Mononuclear cell (primary cell): ENCODE results near the gene ANO6. TPM values are rescaled to one million over a fixed set of nuclear protein-coding genes. Genes with fewer than 3 reads are reported as not detected.
"Not testable (repeated sequence)": the region's sequence is repeated elsewhere in the genome, so short reads cannot be mapped to it uniquely, and the experiment has no call there.

Experiments used
- H3K27me3 ChIP-seq: 2 replicates; pipeline ENCODE4 v1.6.0; 2011; ENCODE audit warnings: low read length, control low read depth; ENCODE audit not compliant: insufficient read depth
- H3K4me1 ChIP-seq: 2 replicates; pipeline ENCODE4 v1.5.1; 2011; ENCODE audit warnings: mild to moderate bottlenecking, low read length, control low read depth; ENCODE audit not compliant: insufficient read depth
- H3K4me3 ChIP-seq: 2 replicates; pipeline ENCODE4 v1.5.1; 2011; ENCODE audit warnings: mild to moderate bottlenecking, low read length, moderate library complexity
- H3K9me3 ChIP-seq: 2 replicates; pipeline ENCODE4 v1.5.1; 2011; ENCODE audit warnings: low read depth, mild to moderate bottlenecking, control low read depth, low read length
- total RNA-seq: library from RNA; depleted of rRNA; stranded (reverse); fragments of >200 nt; gene quantifications from one replicate; pipeline ENCODE4 v1.2.3, GENCODE V29; 2012

ANO6 gene
- total RNA-seq, 1 donor: 44.4 TPM

DNA sequence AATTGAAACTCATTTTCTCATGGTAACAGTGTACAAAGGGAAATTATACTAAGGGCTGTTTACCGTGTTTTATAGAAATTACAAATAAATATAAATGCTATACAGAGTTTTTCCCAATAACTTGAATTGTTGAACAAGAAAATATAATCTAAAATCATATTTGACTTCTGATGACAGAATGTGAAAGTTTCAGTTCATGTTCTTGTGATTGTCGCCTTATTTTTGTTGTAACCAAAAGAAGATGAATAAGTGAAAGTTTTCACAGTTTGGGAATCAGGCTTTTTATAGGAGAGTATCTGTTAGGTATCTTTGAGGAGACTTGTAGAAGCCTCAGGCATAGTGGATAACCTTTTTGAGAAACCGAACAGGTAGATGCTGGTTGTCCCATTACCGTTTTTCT, 28.1 kb downstream of the ANO6 start:
- H3K9me3 ChIP-seq: no peaks in the 10 kb centered on the region
- peaks cover 15% of the 10 kb centered on the region for H3K4me1 ChIP-seq
- no peak overlapping the region for H3K4me3 ChIP-seq
- H3K27me3 ChIP-seq: no peaks in the 10 kb centered on the region

DNA sequence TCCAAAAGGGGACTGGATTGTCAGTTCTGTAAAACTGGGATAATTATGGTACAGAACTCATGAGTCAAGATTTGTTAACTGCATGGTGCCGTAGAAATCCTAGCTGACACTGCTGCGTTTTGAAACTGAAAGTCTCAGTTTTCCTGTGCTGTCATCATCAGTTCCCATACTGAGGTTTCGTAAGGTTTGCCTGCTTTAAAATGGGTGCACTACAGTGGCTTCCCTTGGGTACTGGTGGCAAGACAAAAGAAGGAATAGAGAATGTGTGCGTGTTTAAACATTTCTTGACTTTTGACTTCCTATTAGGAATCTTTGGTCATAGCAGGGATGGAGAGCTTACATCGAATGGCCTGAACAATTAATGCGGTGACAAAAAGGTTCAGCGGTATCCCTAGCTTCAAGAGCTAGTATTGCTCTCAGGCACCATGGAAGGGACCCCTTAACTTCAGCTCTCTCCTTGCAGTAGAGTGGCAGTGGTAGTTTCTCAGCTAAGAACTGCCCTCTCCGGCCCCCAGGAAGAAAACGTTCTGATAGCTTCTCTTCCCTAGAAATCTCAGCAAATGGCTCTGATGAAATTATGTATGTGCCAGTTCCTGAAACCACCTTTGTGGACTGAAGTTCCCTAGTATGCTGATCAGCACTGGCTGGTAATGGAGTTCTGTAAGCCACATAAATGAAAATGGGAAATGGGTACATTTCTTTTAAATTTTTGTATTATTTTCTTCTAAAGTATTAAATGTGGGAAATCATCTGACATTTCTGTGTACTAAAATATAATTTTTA, 28.9 kb downstream of the ANO6 start:
- Histone ChIP-seq H3K27me3 (no peaks in the 10 kb centered on the region), H3K9me3 (no peaks in the 10 kb centered on the region), H3K4me1 (peaks cover 15% of the 10 kb centered on the region), H3K4me3 (no peak overlapping the region)

DNA sequence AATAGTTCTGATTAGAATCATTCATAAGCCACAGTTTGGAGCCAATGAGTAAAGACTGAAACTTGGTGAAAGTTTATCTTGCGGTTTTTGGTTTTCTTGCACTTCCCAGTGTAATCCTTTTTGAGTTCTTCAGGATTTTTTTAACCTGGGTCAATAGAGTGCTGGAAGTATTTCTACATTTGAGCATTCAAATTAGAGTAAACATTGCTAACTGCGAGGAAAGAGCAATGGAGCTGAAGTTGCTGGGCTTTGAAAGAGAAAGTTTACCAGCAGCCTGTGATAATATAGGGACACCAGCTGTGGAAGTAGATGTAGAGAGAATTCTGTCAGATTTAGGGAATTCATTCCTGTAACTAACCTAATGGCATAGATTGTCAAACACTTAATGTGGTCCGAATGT, 30.3 kb downstream of the ANO6 start:
- Histone ChIP-seq H3K4me1 (peaks cover 15% of the 10 kb centered on the region), H3K9me3 (no peaks in the 10 kb centered on the region), H3K4me3 (no peak overlapping the region), H3K27me3 (no peaks in the 10 kb centered on the region)

DNA sequence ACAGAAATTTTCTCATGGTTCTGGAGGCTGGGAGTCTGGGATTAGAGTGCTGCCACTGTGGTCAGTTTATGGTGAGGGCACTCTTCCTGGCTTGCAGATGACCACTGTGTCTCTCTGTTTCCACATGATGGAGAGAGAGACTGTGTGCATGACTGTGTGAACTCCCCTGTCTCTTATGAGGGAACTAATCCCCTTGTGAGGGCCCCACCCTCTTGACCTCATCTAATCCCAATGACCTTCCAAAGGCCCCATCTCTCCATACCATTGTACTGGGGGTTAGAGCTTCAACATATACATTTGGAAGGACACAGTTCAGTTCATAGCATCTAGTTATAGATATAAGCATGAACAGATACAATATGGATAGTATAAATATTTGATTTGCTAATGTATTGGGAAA, 31.7 kb downstream of the ANO6 start:
- H3K4me3 ChIP-seq: no peak overlapping the region
- H3K4me1 ChIP-seq: peaks cover 15% of the 10 kb centered on the region
- H3K27me3 ChIP-seq: no peaks in the 10 kb centered on the region
- H3K9me3 ChIP-seq: no peaks in the 10 kb centered on the region

DNA sequence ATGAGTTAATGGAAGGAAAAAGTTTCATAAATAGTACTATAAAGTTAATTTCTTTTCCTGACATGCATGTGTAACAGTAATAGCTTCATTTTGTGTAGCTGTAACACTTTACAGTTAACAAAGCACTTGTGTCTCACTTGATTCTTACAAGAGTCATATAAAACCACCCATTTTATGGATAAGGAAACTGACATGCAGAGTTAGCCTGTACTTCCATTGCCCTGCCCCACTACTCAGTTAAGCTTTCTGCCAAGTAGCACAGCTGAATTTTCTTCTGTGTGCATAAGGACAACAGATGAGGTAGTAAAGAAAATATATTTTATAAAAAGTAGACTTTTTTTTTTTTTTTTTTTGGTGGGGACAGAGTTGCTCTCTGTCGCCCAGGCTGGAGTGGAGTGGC, 32.2 kb downstream of the ANO6 start:
- Histone ChIP-seq H3K4me1 (peaks cover 15% of the 10 kb centered on the region), H3K4me3 (no peak overlapping the region), H3K9me3 (no peaks in the 10 kb centered on the region), H3K27me3 (no peaks in the 10 kb centered on the region)

DNA sequence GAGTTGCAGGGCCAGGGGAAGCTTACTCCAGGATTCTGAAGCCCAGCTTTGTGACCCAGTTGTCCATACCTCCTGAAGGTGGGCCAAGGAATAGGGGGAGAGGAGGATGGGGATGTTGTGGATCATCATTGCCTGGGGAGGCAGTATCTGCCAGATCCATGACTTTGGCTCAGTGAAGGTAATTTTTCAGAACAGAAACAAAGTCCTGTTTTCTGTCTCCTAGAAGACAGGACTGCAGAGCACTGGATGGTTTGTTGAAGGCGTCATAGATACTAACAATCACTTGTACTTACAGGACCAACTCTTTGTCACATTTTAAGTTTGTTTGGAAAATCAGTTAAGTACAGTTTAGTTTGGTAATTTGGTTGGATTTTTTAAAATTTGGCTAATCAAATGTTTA, 38.4 kb downstream of the ANO6 start:
- Histone ChIP-seq H3K4me1 (peaks cover 11% of the 10 kb centered on the region), H3K9me3 (no peaks in the 10 kb centered on the region), H3K27me3 (no peaks in the 10 kb centered on the region), H3K4me3 (no peak overlapping the region)

DNA sequence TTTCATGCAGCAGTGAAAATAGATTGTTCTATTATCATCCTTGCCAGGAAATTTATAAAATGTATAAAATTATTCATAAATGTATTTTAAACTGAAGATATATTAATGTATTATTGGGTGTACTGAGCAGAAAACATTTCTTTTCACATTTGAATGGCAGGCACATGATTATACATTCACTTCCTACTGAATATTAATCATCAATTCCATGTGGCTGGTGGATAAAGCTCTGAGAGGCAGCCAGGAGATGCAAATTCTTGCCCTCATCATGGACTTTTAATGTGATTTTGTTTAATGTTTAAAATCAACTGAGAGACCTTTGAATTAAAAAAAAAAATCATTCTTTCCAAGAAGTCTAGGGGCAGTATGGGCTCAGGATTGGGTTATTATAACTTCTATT, 40.8 kb downstream of the ANO6 start:
- Histone ChIP-seq H3K9me3 (no peaks in the 10 kb centered on the region), H3K27me3 (no peaks in the 10 kb centered on the region), H3K4me3 (no peak overlapping the region), H3K4me1 (peaks cover 20% of the 10 kb centered on the region)

DNA sequence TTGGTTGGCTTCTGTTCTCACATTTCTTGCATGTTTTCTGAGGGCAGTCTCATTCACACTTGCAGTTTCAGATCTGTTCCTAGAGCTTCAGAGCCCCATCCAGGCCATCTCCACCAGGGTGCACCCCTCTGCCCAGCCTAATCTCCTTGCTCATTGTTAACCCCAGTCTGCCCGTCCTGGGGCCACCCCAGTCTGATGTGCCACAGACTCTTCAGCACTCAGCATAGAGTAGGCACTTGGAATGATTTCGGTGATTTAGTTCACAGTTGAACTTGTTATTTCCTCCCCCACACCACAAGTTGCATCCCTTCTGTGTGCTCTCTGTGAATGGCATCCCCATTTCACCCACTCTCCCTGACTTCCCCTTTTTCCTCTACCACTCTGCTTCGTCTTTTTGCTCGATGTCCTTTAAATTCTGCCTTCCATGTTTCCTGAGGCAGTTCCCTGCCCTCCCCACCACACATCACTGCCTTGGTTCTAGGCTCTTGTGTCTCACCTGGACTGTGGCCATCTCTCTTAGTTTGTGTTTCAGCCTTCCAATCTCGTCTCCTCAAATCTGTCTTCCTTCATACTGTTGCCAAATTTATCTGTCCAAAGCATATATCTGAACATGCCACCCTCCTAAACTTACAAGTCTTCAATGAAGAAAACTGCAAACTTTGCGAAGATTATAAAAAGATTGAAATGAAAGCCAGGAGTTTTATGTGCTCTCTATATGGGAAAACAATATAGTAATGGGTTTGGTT, 41.5 kb downstream of the ANO6 start:
- Histone ChIP-seq H3K27me3 (no peaks in the 10 kb centered on the region), H3K4me3 (no peak overlapping the region), H3K4me1 (peaks cover 20% of the 10 kb centered on the region), H3K9me3 (no peaks in the 10 kb centered on the region)

DNA sequence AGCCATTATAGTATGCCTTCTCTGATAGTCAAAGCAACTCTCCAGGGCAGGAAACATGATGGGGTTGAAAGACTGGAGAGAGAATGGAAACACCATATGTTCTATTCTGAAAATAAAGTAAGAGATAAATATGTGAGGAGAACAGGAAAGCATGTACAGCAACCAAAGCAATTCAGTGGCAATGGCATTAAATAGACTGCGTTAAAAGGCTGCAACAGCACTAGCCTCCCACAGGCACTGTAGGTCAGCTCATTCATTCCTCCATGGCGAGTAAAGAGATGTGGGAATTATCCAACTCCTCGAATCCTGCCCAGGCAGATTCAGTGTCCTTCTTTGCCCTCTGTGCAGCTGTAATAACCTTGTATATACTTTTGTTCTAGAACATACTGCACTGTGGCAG, 43.8 kb downstream of the ANO6 start:
- no peaks in the 10 kb centered on the region for H3K27me3 ChIP-seq
- no peak overlapping the region for H3K4me3 ChIP-seq
- peaks cover 20% of the 10 kb centered on the region for H3K4me1 ChIP-seq
- H3K9me3 ChIP-seq: no peaks in the 10 kb centered on the region

DNA sequence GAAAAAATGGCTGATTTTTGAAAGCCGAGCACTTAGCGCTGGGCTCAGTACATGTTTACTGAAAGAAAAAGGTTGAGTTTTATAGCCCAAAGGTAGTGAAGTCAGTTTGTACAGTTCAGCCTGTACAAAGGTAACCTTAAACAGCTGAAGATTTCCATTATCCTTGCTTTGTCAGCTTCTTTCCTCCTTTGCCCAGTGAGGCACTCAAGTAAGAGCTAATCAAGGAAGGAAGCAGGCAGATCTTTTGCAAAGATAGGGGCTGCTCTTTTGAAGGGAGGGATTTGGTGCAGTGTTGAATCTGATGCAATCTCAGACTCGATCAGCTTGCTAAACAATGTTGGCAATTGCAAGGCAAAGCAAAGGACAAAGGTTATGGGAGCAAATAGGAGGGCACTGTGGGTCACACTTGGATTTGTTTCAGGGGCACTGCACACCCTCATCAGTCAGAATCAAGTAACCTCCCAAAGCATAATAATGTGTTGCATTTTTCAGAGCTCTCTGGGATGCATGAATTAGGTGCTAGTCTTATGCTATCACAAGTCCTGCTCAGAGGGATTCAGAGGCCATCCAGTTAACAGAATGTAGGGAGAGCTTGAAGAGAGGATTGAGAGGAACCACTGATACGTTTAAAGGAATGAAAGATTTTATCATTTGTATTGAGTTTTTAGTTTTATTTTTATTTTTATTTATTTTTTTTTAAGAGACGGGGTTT, 44.4 kb downstream of the ANO6 start:
- Histone ChIP-seq H3K9me3 (no peaks in the 10 kb centered on the region), H3K27me3 (no peaks in the 10 kb centered on the region), H3K4me3 (no peak overlapping the region), H3K4me1 (peaks cover 20% of the 10 kb centered on the region)

DNA sequence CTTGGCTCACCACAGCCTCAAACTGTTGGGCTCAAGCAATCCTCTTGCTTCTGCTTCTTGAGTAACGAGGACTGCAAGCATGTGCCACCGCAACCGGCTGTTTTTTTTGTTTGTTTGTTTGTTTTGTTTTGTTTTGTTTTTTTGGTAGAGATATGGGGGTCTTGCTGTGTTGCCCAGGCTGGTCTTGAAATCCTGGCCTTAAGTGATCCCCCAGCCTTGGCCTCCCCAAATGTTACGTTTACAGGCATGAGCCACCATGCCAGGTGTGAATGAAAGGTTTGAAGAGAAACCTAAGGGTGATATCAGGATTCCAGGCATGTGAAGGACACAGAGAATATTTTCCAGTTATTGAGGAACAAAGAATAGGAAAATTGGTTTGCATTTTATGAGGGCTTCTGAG, 45.0 kb downstream of the ANO6 start:
- Histone ChIP-seq H3K27me3 (no peaks in the 10 kb centered on the region), H3K9me3 (no peaks in the 10 kb centered on the region), H3K4me3 (no peak overlapping the region), H3K4me1 (peaks cover 20% of the 10 kb centered on the region)

DNA sequence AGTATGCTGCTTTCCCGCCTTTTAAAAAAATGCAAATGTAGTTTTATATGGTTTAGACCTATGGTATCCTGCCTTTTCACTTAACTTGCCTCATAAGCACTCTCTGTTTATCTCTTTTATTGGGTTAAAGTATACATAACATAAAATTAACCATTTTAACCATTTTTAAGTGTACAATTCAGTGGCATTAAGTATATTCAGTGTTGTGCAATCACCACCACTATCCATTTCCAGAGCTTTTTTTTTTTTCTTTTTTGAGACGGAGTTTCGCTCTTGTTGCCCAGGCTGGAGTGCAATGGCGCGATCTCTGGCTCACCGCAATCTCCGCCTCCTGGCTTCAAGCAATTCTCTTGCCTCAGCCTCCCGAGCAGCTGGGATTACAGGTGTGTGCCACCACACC, 46.3 kb downstream of the ANO6 start:
- H3K4me3 ChIP-seq, H3K27me3 ChIP-seq, H3K9me3 ChIP-seq: not testable (repeated sequence)
- peaks cover 14% of the 10 kb centered on the region for H3K4me1 ChIP-seq

DNA sequence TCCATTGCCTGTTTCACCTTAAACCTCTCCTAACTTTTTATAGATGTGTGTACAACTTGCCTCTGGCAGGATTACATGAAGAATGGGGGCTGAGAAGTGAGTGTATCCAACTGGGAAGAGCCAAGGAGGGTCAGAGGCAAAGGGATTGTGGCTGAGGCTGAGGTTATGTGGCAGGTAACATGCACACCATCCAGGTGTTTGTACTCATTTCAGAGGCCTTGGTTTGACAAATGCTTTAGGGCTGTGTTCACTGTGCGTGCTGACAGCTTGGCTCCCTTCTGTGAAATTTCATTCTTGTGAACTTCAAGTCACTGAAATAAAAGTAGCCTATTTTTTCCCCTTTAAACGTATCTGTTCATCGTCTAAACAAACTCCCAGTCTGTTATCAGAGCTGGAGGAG, 47.7 kb downstream of the ANO6 start:
- Histone ChIP-seq H3K4me3 (no peak overlapping the region), H3K4me1 (peaks cover 15% of the 10 kb centered on the region), H3K9me3 (no peaks in the 10 kb centered on the region), H3K27me3 (no peaks in the 10 kb centered on the region)

DNA sequence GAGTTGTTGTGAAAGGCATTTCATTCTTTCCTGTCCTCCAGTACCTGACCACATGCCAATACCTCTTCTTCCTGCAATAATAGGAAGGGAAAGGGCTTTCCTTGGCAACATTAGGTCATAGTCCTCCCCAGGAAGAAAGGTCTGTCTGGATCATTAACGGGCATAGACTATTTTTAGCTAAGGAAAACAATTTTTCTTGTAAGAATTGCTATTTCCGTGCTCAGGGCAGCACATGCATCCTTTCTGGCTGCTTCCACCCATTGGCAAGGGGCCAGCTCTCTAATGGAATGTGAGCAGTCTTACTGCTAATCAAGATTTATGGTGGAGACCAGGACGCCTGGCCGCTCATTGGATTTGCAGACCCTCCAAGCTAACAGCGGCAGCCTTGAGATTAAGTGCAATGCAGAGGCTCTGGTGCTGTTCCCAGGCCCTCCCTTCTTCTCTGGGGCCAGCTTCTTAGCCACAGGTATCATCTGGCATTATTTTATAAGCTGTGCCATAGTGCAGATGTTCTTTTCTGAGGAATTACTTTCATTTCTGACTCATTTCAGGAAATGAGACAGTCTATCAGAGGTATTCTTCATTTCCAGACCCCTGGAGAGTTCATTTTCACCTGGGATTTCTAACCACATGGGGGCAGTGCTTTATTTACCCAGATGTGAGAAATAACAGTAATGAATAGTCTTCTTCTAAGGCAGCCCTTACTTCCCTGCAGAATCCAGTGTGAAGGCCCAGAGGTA, 52.9 kb downstream of the ANO6 start:
- Histone ChIP-seq H3K27me3 (no peaks in the 10 kb centered on the region), H3K9me3 (no peaks in the 10 kb centered on the region), H3K4me1 (peaks cover 13% of the 10 kb centered on the region), H3K4me3 (no peak overlapping the region)

DNA sequence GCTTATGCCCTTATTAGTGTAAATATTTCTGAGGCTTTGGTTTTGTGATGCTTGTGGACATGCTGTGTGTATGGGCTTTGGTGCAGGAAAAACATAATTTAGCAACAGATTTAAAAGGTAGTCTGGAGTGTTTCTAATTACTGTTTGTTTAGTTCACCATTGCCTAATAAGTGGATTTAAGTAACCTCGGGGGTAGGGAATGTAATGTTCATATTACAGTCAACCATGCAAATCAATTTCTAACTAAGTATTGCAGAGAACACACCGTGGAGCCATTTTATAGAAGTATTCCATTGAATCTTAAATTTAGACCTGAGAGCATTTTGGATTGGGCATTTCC, 53.5 kb downstream of the ANO6 start:
- Histone ChIP-seq H3K4me1 (peaks cover 13% of the 10 kb centered on the region), H3K27me3 (no peaks in the 10 kb centered on the region), H3K9me3 (no peaks in the 10 kb centered on the region), H3K4me3 (no peak overlapping the region)
